SK-N-SH treated with all-trans-retinoic acid at 6 μM for 48 hours (cell line): ENCODE results near the gene QKI.

Experiments
- ATAC-seq: fragments of 200-7000 bp; cut with Tn5 transposase; 3 replicates; pipeline ENCODE4 v1.9.1; 2020; ENCODE audit warnings: mild to moderate bottlenecking, moderate library complexity
- ARNTL ChIP-seq: fragments of 450-650 bp; formaldehyde crosslinking; IDR thresholded peaks from 2 replicates; pipeline ENCODE4 v1.5.0; 2020; ENCODE audit warnings: low read depth, mild to moderate bottlenecking, moderate library complexity, borderline replicate concordance
- BACH2 ChIP-seq: fragments of 250-450 bp; sonication (Bioruptor Pico); IDR thresholded peaks from 2 replicates; pipeline ENCODE4 v1.9.0; 2021; ENCODE audit warnings: mild to moderate bottlenecking, borderline replicate concordance
- CSDC2 ChIP-seq: fragments of 250-450 bp; sonication (Bioruptor Pico); IDR thresholded peaks from 2 replicates; pipeline ENCODE4 v1.5.0; 2020; ENCODE audit warnings: mild to moderate bottlenecking, moderate library complexity
- CSRNP3 ChIP-seq: fragments of 250-450 bp; sonication (Bioruptor Pico); IDR thresholded peaks from 2 replicates; pipeline ENCODE4 v1.5.1; 2021; ENCODE audit warnings: mild to moderate bottlenecking, moderate library complexity
- ESRRG ChIP-seq: fragments of 250-450 bp; sonication (Bioruptor Pico); IDR thresholded peaks from 2 replicates; pipeline ENCODE4 v1.6.1; 2021; ENCODE audit warnings: mild to moderate bottlenecking
- GLIS3 ChIP-seq: fragments of 250-450 bp; sonication (Bioruptor Pico); IDR thresholded peaks from 2 replicates; pipeline ENCODE4 v1.5.0; 2020; ENCODE audit warnings: mild to moderate bottlenecking, moderate library complexity
- OSR1 ChIP-seq: fragments of 250-450 bp; sonication (Bioruptor Pico); IDR thresholded peaks from 2 replicates; pipeline ENCODE4 v1.8.0; 2022; ENCODE audit warnings: moderate library complexity, mild to moderate bottlenecking, inconsistent platforms
- PATZ1 ChIP-seq: fragments of 250-450 bp; sonication (Bioruptor Pico); IDR thresholded peaks from 2 replicates; pipeline ENCODE4 v1.8.0; 2020; ENCODE audit warnings: mild to moderate bottlenecking, moderate library complexity, borderline replicate concordance
- POU6F1 ChIP-seq: fragments of 250-450 bp; sonication (Bioruptor Pico); IDR thresholded peaks from 2 replicates; pipeline ENCODE4 v1.8.0; 2021; ENCODE audit warnings: low read depth, mild to moderate bottlenecking, moderate library complexity, borderline replicate concordance
- RARB ChIP-seq: fragments of 250-450 bp; sonication (Bioruptor Pico); IDR thresholded peaks from 2 replicates; pipeline ENCODE4 v1.8.0; 2021; ENCODE audit warnings: mild to moderate bottlenecking, moderate library complexity
- SNAI2 ChIP-seq: fragments of 250-450 bp; sonication (Bioruptor Pico); IDR thresholded peaks from 2 replicates; pipeline ENCODE4 v1.5.0; 2020; ENCODE audit warnings: mild to moderate bottlenecking, moderate library complexity
- TCF4 ChIP-seq: fragments of 250-450 bp; sonication (Bioruptor Pico); IDR thresholded peaks from 2 replicates; pipeline ENCODE4 v1.8.0; 2021; ENCODE audit warnings: mild to moderate bottlenecking, moderate library complexity, borderline replicate concordance
- TOX ChIP-seq: fragments of 250-450 bp; sonication (Bioruptor Pico); IDR thresholded peaks from 2 replicates; pipeline ENCODE4 v1.8.0; 2021; ENCODE audit warnings: mild to moderate bottlenecking, moderate library complexity, borderline replicate concordance
- TSHZ2 ChIP-seq: fragments of 250-450 bp; sonication (Bioruptor Pico); IDR thresholded peaks from 2 replicates; pipeline ENCODE4 v1.5.0; 2020; ENCODE audit warnings: mild to moderate bottlenecking, moderate library complexity
- ZC3H10 ChIP-seq: fragments of 250-450 bp; sonication (Bioruptor Pico); IDR thresholded peaks from 2 replicates; pipeline ENCODE4 v1.5.1; 2021; ENCODE audit warnings: mild to moderate bottlenecking, moderate library complexity
- ZFP3 ChIP-seq: fragments of 250-450 bp; sonication (Bioruptor Pico); IDR thresholded peaks from 2 replicates; pipeline ENCODE4 v1.5.0; 2020; ENCODE audit warnings: mild to moderate bottlenecking, moderate library complexity
- ZFP30 ChIP-seq: fragments of 450-650 bp; formaldehyde crosslinking; IDR thresholded peaks from 2 replicates; pipeline ENCODE4 v1.5.0; 2022; ENCODE audit warnings: mild to moderate bottlenecking, moderate library complexity
- ZNF565 ChIP-seq: fragments of 450-650 bp; formaldehyde crosslinking; conservative IDR thresholded peaks from 2 replicates; pipeline ENCODE4 v1.5.0; 2020; ENCODE audit warnings: low read depth, mild to moderate bottlenecking, moderate library complexity
- ZNF70 ChIP-seq: fragments of 450-650 bp; formaldehyde crosslinking; IDR thresholded peaks from 2 replicates; pipeline ENCODE4 v1.5.0; 2020; ENCODE audit warnings: mild to moderate bottlenecking, moderate library complexity
- ZNF8 ChIP-seq: fragments of 450-650 bp; formaldehyde crosslinking; IDR thresholded peaks from 2 replicates; pipeline ENCODE4 v1.5.0; 2020; ENCODE audit warnings: mild to moderate bottlenecking, moderate library complexity

The QKI gene

GRCh38 chr6:163463795-163464194 lies 49.3 kb downstream of the QKI start:
- no peak for ATAC-seq
- TF ChIP-seq ARNTL (CRISPR knock-in tag): no peak
- TF ChIP-seq ZNF70: no peak
- TF ChIP-seq CSRNP3 (CRISPR knock-in tag): no peak
- no peak for TF ChIP-seq ZC3H10
- no peak for TF ChIP-seq ZFP30 (CRISPR knock-in tag)
- no peak for TF ChIP-seq CSDC2
- no peak for TF ChIP-seq GLIS3
- TF ChIP-seq TSHZ2 (CRISPR knock-in tag): no peak
- no peak for TF ChIP-seq TOX (CRISPR knock-in tag)
- no peak for TF ChIP-seq SNAI2 (CRISPR knock-in tag)
- no peak for TF ChIP-seq ZNF8 (CRISPR knock-in tag)
- TF ChIP-seq RARB: no peak
- TF ChIP-seq ZNF565: no peak
- TF ChIP-seq PATZ1 (CRISPR knock-in tag): no peak
- TF ChIP-seq TCF4: no peak
- TF ChIP-seq OSR1 (CRISPR knock-in tag): no peak
- no peak for TF ChIP-seq ESRRG (CRISPR knock-in tag)

GRCh38 chr6:163466839-163467390 lies 52.4 kb downstream of the QKI start:
- TF ChIP-seq CSDC2 (no peak), ZNF565 (no peak)
- ATAC-seq: no peak

- TF ChIP-seq PATZ1 (CRISPR knock-in tag): no peak
- TF ChIP-seq BACH2 (CRISPR knock-in tag): no peak
- no peak for TF ChIP-seq CSDC2
- TF ChIP-seq GLIS3: no peak
- TF ChIP-seq CSRNP3 (CRISPR knock-in tag): no peak
- TF ChIP-seq ZFP30 (CRISPR knock-in tag): no peak
- no peak for TF ChIP-seq RARB
- TF ChIP-seq ZC3H10: no peak
- no peak for TF ChIP-seq SNAI2 (CRISPR knock-in tag)
- TF ChIP-seq TOX (CRISPR knock-in tag): no peak
- TF ChIP-seq ZNF70: no peak
- TF ChIP-seq ZFP3 (CRISPR knock-in tag): no peak
- no peak for TF ChIP-seq ARNTL (CRISPR knock-in tag)
- no peak for TF ChIP-seq ESRRG (CRISPR knock-in tag)
- no peak for TF ChIP-seq POU6F1 (CRISPR knock-in tag)
- TF ChIP-seq ZNF8 (CRISPR knock-in tag): no peak
- no peak for TF ChIP-seq TSHZ2 (CRISPR knock-in tag)
- ATAC-seq: no peak
Observed at GRCh38 chr6:163468738-163469137, 54.2 kb downstream of the QKI start.
